ENCODE data around the gene COL4A4. TPM values are rescaled to one million over a fixed set of nuclear protein-coding genes. Genes with fewer than 3 reads are reported as not detected.

Gene COL4A4
- total and polyA plus RNA-seq, 2 of the 13 experiments (the other 11 are each of a cell fraction or from before 2014, with no cell fraction given): not detected

- no peak overlapping the region for H3K27ac ChIP-seq (ENCODE audit: extremely low read length, insufficient read depth, low read length)
- no TSS peak for BruUV-seq (replicated peaks)
- no peak overlapping the region for H2AFZ ChIP-seq (ENCODE audit: low read length)
- TF ChIP-seq ZNF468 (CRISPR knock-in tag; IDR thresholded peaks at IDR 0.05) (no peak), ZNF841 (CRISPR knock-in tag; IDR thresholded peaks at IDR 0.05; ENCODE audit: borderline replicate concordance) (no peak), GLMP (CRISPR knock-in tag; IDR thresholded peaks at IDR 0.05; ENCODE audit: borderline replicate concordance) (no peak), ZFP36L1 (CRISPR knock-in tag; IDR thresholded peaks at IDR 0.05) (no peak), ZNF790 (CRISPR knock-in tag; IDR thresholded peaks at IDR 0.05; ENCODE audit: borderline replicate concordance) (no peak), NFKBIZ (CRISPR knock-in tag; IDR thresholded peaks at IDR 0.05) (no peak), ZFP36 (IDR thresholded peaks at IDR 0.05; ENCODE audit: borderline replicate concordance, low read depth, low read length, partially characterized antibody) (no peak), PAF1 (CRISPR knock-in tag; IDR thresholded peaks at IDR 0.05) (no peak), ZFYVE20 (CRISPR knock-in tag; IDR thresholded peaks at IDR 0.05; ENCODE audit: borderline replicate concordance, low read depth) (no peak), JUN (CRISPR knock-in tag; IDR thresholded peaks at IDR 0.05) (no peak), HNRNPK (IDR thresholded peaks at IDR 0.05; ENCODE audit: low read depth, low read length, poor library complexity, severe bottlenecking) (no peak), CEBPG (CRISPR knock-in tag; IDR thresholded peaks at IDR 0.05) (no peak), CSRNP1 (CRISPR knock-in tag; IDR thresholded peaks at IDR 0.05) (no peak), ZFP90 (CRISPR knock-in tag; IDR thresholded peaks at IDR 0.05; ENCODE audit: borderline replicate concordance) (no peak), MZF1 (CRISPR knock-in tag; IDR thresholded peaks at IDR 0.05; ENCODE audit: borderline replicate concordance) (no peak), ATF7 (IDR thresholded peaks at IDR 0.05) (no peak), ATF7 (CRISPR knock-in tag; IDR thresholded peaks at IDR 0.05) (no peak), HNRNPUL1 (IDR thresholded peaks at IDR 0.05; ENCODE audit: low read depth, low read length) (no peak), NFIC (IDR thresholded peaks at IDR 0.05; ENCODE audit: low read length) (no peak), FOXP1 (IDR thresholded peaks at IDR 0.05) (no peak), FOXP1 (CRISPR knock-in tag; IDR thresholded peaks at IDR 0.05) (no peak)
- no peaks in the 10 kb centered on the region for H3K4me1 ChIP-seq (ENCODE audit: insufficient read depth, low read length)
- FAIRE-seq: no peak
- H3K27me3 ChIP-seq (ENCODE audit: control insufficient read depth in 1 of 2, insufficient read depth in 2 of 2, low read length in 2 of 2): peaks cover 0 to 8% of the 10 kb centered on the region in 2 experiments; a peak in 2 of 5 replicates
- CTCF ChIA-PET (ENCODE audit: low intra/inter-chr PET ratio, low total read pairs): no interaction called here
- no peak overlapping the region for H3K9ac ChIP-seq (ENCODE audit: insufficient read depth, low read depth, low read length)
- H4K20me1 ChIP-seq (ENCODE audit: insufficient read depth, low read length): no peaks in the 10 kb centered on the region
- H3K9me3 ChIP-seq (ENCODE audit: low read length): 0 out of 2 replicates have a peak, but pooled peaks cover 4% of the 10 kb centered on the region
- in situ Hi-C loops (cut with HindIII; ENCODE audit: extremely low pct_ligation_motif_present, low pct_unique_long_range_greater_than_20kb): no loop called here
- no peak for ATAC-seq
- no peak for DNase-seq (ENCODE audit: low spot score)
- POLR2A ChIA-PET: no interaction called here
- H3K4me2 ChIP-seq (ENCODE audit: low read depth, low read length): no peak overlapping the region
- intact Hi-C loops (cut with micrococcal nuclease; ENCODE audit: unreplicated experiment): no loop called here
- 46% methylated on average over 2 of the region's 2 CpGs for WGBS (ENCODE audit: low lambda C conversion rate)
- no peaks in the 10 kb centered on the region for H3K36me3 ChIP-seq (replicated peaks in 1 of 2; ENCODE audit: control insufficient read depth in 1 of 2, insufficient read depth in 2 of 2, low read length in 2 of 2)
- no peaks in the 10 kb centered on the region for H3K79me2 ChIP-seq (ENCODE audit: insufficient read depth, low read length)
- H3K4me3 ChIP-seq (replicated peaks in 1 of 3; ENCODE audit: insufficient read depth in 1 of 3, low read depth in 2 of 3, low read length in 3 of 3): no peak overlapping the region
Observed at GRCh38 chr2:227150222-227150936, 13.6 kb downstream of the COL4A4 start.

Measured in HepG2 (cell line).